ENCODE measurements around the gene FICD. TPM values are rescaled to one million over a fixed set of nuclear protein-coding genes. Genes with fewer than 3 reads are reported as not detected.
A peak's percentile ranks its signal among the peaks of the same experiment; 100 is the strongest.

Gene FICD
- total RNA-seq, 1 donor from 2014 or later = 7.1 TPM

GRCh38 chr12:108563136-108563803 lies 48.2 kb downstream of the FICD start:
- Histone ChIP-seq H3K79me2 (ENCODE audit: low read depth) (peaks cover 49% of the 10 kb centered on the region), H3K9ac (peak overlapping the region; percentile 76), H3F3A (ENCODE audit: low read depth) (peaks cover 9% of the 10 kb centered on the region), H3K4me2 (peak overlapping the region; percentile 89), H3K9me3 (ENCODE audit: low read depth) (no peaks in the 10 kb centered on the region), H3K27ac (peak overlapping the region; percentile 50), H3K4me1 (peaks cover 6% of the 10 kb centered on the region), H4K20me1 (ENCODE audit: low read depth) (peaks cover 22% of the 10 kb centered on the region), H2AFZ (replicated peaks) (peak overlapping the region; percentile 77), H3K36me3 (peaks cover 6% of the 10 kb centered on the region), H3K4me3 (peak overlapping the region; percentile 67), H3K27me3 (no peaks in the 10 kb centered on the region)
- TF ChIP-seq CTCF (IDR thresholded peaks at IDR 0.05) (peak; percentile 82), EZH2phosphoT487 (IDR thresholded peaks at IDR 0.05) (no peak), EZH2 (IDR thresholded peaks at IDR 0.05) (no peak)
- no peak overlapping the region for H3K27ac Mint-ChIP-seq
- H3K27me3 Mint-ChIP-seq (ENCODE audit: insufficient read depth, low read depth) = peaks cover 7% of the 10 kb centered on the region
- peaks cover 28% of the 10 kb centered on the region for H3K4me1 Mint-ChIP-seq
- peak; percentile 85 for DNase-seq (ENCODE audit: low spot score)
- H3K9me3 Mint-ChIP-seq = no peaks in the 10 kb centered on the region
- H3K36me3 Mint-ChIP-seq = peaks cover 10% of the 10 kb centered on the region
- H3K4me3 Mint-ChIP-seq = peak overlapping the region; percentile 100

- H3K4me2 ChIP-seq = peak overlapping the region; percentile 89
- no peak overlapping the region for H3K9ac ChIP-seq
- H3K4me3 Mint-ChIP-seq = peak overlapping the region; percentile 100
- H2AFZ ChIP-seq (replicated peaks) = no peak overlapping the region
- H3F3A ChIP-seq (ENCODE audit: low read depth) = peaks cover 9% of the 10 kb centered on the region
- H3K27ac ChIP-seq = no peak overlapping the region
- peak overlapping the region; percentile 37 for H3K27ac Mint-ChIP-seq
- peaks cover 13% of the 10 kb centered on the region for H3K36me3 Mint-ChIP-seq
- H3K4me1 ChIP-seq = peaks cover 6% of the 10 kb centered on the region
- no peaks in the 10 kb centered on the region for H3K9me3 ChIP-seq (ENCODE audit: low read depth)
- peaks cover 7% of the 10 kb centered on the region for H3K27me3 Mint-ChIP-seq (ENCODE audit: insufficient read depth, low read depth)
- H3K9me3 Mint-ChIP-seq = no peaks in the 10 kb centered on the region
- H4K20me1 ChIP-seq (ENCODE audit: low read depth) = peaks cover 22% of the 10 kb centered on the region
- TF ChIP-seq EZH2 (IDR thresholded peaks at IDR 0.05) = no peak
- no peak for TF ChIP-seq EZH2phosphoT487 (IDR thresholded peaks at IDR 0.05)
- TF ChIP-seq CTCF (IDR thresholded peaks at IDR 0.05) = no peak
- H3K27me3 ChIP-seq = no peaks in the 10 kb centered on the region
- H3K4me1 Mint-ChIP-seq = peaks cover 26% of the 10 kb centered on the region
- peak overlapping the region; percentile 67 for H3K4me3 ChIP-seq
- peaks cover 6% of the 10 kb centered on the region for H3K36me3 ChIP-seq
- peaks cover 44% of the 10 kb centered on the region for H3K79me2 ChIP-seq (ENCODE audit: low read depth)
- DNase-seq (ENCODE audit: low spot score) = no peak
Measured at GRCh38 chr12:108563804-108564151, 48.7 kb downstream of the FICD start.

DNA sequence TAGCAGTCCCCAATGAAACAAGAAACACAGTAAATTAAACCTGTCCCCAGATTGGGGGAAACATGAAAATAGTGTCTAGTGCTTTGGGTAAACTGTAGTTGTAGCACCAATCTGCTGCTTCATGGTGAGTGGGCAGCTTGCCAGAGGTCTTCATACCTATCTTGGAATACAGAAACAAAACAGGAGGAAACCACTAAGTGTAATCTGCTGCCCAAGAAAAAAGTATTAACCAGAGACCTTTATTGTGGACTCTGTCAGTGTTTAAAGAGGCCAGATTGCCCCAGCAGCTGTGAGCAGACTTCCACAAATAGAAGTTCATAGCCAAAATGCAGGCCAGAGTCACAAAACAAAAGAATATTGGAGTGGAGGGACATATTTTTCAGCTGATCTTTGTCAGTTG lies 49.6 kb downstream of the FICD start:
- peaks cover 6% of the 10 kb centered on the region for H3K36me3 ChIP-seq
- H3K27me3 ChIP-seq = no peaks in the 10 kb centered on the region
- H3K27ac ChIP-seq = no peak overlapping the region
- TF ChIP-seq EZH2phosphoT487 (IDR thresholded peaks at IDR 0.05) (no peak), EZH2 (IDR thresholded peaks at IDR 0.05) (no peak), CTCF (IDR thresholded peaks at IDR 0.05) (no peak)
- peaks cover 15% of the 10 kb centered on the region for H3F3A ChIP-seq (ENCODE audit: low read depth)
- no peak overlapping the region for H2AFZ ChIP-seq (replicated peaks)
- H3K9ac ChIP-seq = no peak overlapping the region
- no peak overlapping the region for H3K4me2 ChIP-seq
- peaks cover 20% of the 10 kb centered on the region for H3K4me1 Mint-ChIP-seq
- H3K27ac Mint-ChIP-seq = no peak overlapping the region
- peaks cover 34% of the 10 kb centered on the region for H3K79me2 ChIP-seq (ENCODE audit: low read depth)
- H3K9me3 Mint-ChIP-seq = no peaks in the 10 kb centered on the region
- H4K20me1 ChIP-seq (ENCODE audit: low read depth) = peaks cover 15% of the 10 kb centered on the region
- DNase-seq (ENCODE audit: low spot score) = no peak
- H3K27me3 Mint-ChIP-seq (ENCODE audit: insufficient read depth, low read depth) = peaks cover 7% of the 10 kb centered on the region
- H3K9me3 ChIP-seq (ENCODE audit: low read depth) = no peaks in the 10 kb centered on the region
- peaks cover 15% of the 10 kb centered on the region for H3K36me3 Mint-ChIP-seq
- no peak overlapping the region for H3K4me3 Mint-ChIP-seq
- no peak overlapping the region for H3K4me3 ChIP-seq
- H3K4me1 ChIP-seq = peaks cover 4% of the 10 kb centered on the region
